Measurements from ENCODE around the gene RIOX2.

- no peak for TF ChIP-seq CTCF (IDR thresholded peaks at IDR 0.05; ENCODE audit: insufficient read depth, low read depth, low read length)
- no peak for TF ChIP-seq EZH2 (IDR thresholded peaks at IDR 0.05; ENCODE audit: insufficient read depth, low read length)
Observed at GRCh38 chr3:97892852-97893251, 79.4 kb downstream of the RIOX2 start.
